ENCODE measurements around the gene RPL5. TPM values are rescaled to one million over a fixed set of nuclear protein-coding genes. Genes with fewer than 3 reads are reported as not detected.
A peak's percentile ranks its signal among the peaks of the same experiment; 100 is the strongest.
"Not testable (repeated sequence)": the region's sequence is repeated elsewhere in the genome, so short reads cannot be mapped to it uniquely, and the experiment has no call there.

RPL5 gene
- 965 and 1,451 TPM in 2 replicates for total RNA-seq

DNA sequence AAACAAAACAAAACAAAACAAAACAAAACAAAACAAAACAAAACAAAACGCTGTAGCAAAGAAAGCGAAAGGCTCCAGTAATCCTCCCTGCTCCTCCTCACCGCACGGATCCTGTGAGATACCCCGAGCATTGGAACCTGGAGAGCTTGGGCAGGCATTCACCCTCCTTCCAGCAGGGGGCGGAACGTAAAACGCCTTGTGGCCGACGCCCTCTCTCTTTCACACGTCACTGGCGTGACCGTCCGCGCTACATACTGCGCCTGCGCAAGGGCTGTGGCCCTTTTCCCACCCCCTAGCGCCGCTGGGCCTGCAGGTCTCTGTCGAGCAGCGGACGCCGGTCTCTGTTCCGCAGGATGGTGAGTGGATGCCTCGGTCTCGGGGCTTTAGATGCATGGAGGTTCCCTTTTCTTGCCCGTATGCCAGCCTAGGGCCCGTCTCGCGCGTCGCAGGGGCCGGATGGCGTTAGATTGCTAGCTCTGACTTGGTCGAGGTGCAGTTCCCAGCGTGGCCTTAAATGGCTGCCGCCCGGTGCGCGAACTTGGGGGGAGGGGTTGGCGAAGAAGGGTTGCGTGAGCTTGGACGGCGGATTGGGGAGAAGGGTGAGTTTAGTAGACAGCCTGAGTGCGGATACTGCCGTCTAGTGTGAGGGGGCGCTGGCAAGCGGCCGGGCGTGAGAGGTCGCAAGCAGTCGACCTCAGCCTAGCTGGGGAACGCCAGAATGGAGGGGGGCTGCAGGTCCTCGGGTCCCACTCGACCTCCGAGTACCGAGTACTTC, at the start of gene RPL5:
Gene RPL5, plus strand, starts transcription at position 279 of the 775 bp plus-strand sequence. Its CDS starts 75 bp downstream, at position 354.
- DNase-seq (ENCODE audit: extremely low read depth, low read depth, low spot score) = peak; percentile 85

DNA sequence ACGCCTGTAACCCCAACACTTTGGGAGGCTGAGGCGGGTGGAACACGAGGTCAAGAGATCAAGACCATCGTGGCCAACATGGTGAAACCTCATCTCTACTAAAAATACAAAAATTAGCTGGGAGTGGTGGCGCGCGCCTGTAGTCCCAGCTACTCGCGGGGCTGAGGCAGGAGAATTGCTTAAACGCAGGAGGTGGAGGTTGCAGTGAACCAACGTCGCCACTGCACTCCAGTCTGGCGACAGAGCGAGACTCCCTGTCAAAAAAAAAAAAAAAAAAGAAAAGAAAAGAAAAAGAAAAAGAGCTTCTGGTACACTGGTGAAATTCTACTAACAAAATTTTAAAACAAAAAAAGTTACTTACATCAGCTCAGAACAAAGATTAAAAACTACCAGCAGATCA, 48.3 kb upstream of the RPL5 start:
- not testable (repeated sequence) for DNase-seq (ENCODE audit: extremely low read depth, low read depth, low spot score)

DNA sequence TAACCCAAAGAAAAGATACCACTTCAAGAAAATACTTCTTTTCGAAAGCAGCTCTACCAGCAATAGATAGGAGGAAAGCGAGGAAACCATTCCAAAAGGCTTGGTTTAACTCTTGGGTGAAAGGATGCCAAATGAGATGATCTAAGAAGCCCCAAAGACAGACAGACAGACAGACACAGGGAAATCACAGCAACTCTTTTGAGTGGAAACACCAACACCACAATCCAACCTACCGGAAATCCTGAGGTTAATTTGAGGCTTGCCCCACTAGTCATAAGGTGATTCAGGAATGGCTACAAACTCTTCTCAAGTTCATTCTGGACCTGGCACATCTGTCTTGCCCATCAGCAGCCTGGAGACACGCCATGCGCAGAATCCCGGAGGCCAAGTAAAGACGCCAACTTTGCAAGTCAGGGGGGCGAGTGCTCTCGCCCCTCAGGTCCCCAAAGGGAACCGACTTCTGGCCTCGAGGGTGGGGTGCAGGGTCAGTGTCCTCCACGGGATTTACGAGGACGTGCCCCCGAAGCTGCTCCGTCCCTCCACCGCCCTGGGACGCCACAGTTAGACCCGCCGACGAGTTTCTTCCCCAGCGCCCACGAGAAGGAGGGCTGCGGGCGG, 47.7 kb upstream of the RPL5 start:
- no peak for DNase-seq (ENCODE audit: extremely low read depth, low read depth, low spot score)

DNA sequence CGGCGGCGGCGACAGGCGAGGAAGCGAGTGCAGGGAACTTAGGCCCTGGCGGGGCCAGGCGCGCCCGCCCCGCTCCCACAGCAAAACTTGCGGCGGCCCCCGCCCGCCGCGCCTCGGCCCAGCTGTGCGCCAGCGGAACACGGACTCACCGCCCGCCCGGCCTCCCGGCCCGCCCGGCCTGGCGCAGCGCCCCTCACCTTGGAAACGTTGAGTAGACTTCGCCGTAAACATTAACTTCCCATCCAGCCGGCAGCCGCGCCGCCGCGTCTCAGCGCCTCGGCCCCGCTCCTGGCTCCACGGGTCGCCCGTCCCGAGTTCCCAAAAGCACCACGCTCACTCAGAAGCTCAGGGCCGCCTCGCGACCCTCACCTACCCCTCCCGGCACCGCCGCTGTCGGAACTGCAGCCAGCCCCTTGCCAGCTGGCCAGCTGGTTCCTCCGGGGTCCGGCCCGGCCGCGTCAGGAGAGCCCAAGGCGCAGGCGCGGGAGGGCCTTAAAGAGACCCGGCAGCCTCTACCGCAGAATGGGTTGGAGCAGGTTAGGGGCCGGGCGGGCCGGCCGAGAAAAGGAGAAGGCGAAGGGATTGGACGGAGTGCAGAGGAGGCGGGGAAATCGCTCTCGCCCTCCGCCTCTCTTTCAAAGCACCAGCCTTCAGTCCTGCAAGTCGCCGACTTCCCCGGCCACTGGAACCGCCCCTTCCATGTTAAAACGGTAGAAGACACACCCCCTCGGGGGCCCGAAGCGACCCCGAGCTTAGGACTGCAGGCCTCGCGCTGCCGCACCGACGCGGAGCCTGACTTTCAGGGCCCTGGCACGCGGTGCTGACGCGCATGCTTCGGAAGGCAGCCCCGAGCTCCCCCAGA, 47.0 kb upstream of the RPL5 start, which contains the start of gene EVI5:
Gene EVI5, minus strand, starts transcription at position 470 of the 862 bp plus-strand sequence. CDS start 48,562 bp downstream, outside the sequence.
- DNase-seq (ENCODE audit: extremely low read depth, low read depth, low spot score) = peak; percentile 76

DNA sequence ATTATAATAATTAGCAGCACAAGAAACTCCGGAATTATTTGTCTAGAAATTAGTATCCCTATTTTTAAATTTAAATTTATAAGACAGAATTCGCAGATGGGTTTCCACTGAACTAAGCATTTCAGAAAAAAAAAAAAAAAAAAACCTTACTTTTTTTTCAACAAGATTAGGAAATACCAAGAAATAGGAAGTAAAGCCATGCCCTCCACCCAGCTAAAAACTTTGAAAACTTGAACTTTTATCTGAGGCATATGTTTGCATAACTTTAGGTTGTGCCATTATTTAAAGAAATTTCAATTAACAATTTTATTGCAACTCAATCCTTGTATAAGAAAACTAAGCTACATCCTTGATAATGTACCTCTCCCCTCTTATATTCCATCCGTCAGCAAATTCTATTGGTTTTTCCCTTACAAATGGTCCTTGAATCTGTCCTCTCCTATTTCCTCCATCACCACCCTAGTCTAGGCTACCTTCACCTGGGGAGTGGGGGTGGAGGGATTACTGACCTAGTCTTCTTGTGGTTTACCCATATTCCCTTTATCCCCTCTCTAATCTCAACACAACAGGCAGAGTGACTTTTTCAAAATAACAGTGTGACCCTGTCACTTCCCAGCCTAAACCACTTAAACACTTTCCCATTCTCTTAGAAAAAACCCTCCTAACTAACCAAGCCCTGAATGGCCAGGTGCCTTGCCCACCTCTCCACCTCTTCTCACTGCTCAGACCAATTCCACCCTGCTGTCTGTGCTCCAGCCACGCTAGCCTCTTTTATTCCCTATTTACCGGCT, 45.5 kb upstream of the RPL5 start:
- no peak for DNase-seq (ENCODE audit: extremely low read depth, low read depth, low spot score)

DNA sequence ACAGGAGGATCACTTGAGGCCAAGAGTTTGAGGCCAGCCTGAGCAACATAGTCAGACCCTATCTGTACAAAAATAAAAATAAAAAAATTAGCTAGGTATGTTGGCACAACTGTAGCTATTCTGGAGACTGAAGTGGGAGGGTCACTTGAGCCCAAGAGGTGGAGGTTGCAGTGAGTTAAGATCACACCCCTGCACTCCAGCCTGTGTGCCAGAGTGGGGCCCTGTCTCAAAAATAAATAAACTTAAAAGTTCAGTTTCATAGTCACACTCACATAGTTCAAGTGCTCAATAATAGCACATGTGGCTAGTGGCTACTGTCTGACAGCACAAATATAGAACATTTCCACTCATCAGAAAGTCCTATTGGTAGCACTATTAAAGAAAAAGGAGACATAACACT, 41.8 kb upstream of the RPL5 start:
- no peak for DNase-seq (ENCODE audit: extremely low read depth, low read depth, low spot score)

DNA sequence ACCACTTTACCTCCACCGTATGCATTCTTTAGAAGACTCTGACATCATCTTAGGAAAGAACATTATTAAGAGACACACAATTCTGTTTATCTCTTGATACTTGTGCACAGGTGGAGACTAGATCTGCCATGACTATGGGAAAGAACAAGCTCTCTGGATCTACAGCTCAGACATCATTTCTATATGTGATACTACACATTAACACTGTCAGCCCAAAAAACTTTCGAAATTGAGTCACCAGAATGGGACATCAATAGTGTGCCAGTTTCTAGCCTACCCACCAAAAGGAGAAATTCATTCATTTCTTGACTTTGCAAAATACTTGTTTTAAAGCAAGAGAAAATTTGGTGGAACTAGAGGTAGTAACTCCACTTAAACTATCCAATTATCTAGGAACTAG, 41.0 kb upstream of the RPL5 start:
- DNase-seq (ENCODE audit: extremely low read depth, low read depth, low spot score) = no peak

DNA sequence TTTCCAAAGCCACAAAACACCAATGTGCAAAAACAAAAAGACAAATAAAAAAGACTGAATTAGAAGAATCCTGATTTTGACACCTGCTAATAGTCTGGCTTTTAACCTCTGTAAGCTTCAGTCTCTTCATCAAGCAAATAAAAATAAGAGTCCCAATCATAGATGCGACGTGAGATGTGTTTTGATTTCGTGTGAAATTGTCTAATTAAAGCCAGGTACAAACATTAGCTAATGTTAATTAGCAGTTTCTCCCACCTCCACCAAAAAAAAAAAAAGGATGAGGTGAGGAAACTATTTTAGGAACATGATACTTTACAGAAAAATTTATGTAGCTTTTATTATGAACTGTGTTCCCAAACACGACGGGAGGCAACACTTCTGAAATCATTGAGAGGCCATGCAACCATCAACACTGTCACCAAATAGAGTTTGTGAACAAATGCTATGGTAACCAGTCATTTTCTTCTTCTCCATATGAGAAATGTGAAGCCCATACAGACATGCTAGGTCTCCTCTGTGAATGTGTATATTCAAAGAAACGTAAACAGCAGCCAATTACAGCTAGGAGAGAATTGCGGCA, 40.3 kb upstream of the RPL5 start:
- no peak for DNase-seq (ENCODE audit: extremely low read depth, low read depth, low spot score)

DNA sequence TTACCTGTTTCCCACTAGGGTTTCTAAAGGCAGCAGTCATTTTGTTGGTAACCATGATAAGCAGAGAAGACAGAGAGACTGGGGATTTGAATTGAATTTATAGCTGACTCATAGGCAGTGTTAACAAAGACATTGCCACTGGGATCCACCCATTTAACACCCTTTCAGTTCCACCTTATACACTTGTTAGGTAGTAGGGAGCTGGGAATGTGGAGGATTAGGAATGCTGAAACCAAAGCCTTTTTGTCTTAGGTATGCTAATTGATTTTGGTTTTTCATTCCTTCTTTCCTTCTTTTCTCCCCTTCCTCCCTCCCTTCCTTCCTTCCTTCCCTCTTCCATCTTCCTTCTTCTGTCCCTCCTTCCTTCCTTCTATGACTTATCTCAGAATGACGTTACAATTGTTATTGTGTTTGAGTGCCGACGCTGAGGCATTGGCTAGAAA, 39.5 kb upstream of the RPL5 start:
- no peak for DNase-seq (ENCODE audit: extremely low read depth, low read depth, low spot score)

DNA sequence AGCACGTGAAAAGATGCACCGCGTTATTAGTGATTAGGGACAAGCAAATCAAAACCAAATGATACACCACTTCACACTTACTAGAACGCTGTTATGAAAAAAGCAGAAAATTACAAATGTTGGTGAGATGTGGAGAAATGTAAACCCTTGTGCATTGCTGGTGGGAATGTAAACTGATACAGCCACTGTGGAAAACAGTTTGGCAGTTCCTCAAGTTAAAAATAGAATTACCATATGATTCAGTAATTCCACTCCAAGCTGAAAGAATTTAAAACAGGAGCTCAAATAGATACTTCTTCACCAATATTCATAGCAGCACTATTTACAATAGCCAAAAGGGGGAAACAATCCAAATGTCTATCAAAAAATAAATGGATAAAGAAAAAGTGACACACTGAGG, 36.7 kb upstream of the RPL5 start:
- no peak for DNase-seq (ENCODE audit: extremely low read depth, low read depth, low spot score)

DNA sequence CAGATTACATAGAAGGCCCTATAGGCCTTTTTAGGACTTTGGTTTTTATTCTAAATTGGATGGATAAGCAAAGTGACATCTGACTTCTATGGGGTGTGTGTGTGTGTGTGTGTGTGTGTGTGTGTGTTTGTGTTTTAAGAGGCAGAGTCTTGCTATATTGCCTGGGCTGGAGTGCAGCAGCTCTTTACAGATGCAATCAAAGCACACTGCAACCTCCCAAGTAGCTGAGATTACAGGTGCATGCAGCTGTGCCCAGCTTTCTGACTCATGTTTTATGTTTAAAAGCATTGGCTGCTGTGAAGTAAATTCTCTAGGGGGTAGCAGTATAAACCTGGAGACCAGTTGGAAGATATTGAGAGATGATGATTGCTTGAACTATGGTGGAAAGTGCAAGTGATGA, 34.5 kb upstream of the RPL5 start:
- DNase-seq (ENCODE audit: extremely low read depth, low read depth, low spot score) = no peak

DNA sequence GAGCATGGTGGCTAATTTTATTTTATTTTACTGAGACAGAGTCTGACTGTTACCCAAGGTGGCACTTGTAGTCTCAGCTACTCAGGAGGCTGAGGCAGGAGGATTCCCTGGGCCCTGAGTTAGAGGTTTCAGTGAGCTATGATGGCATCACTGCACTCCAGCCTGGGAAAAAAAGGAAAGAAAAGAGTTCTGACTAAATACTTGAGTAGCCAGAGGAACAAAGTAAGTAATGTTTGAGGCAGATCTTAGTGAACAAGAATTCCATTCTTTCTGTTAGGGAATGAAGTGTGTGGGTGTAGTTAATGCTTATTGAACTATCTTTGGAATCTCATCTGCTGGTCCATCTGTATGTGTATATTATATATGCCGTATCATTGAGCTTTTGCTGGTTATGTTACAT, 33.9 kb upstream of the RPL5 start:
- no peak for DNase-seq (ENCODE audit: extremely low read depth, low read depth, low spot score)

DNA sequence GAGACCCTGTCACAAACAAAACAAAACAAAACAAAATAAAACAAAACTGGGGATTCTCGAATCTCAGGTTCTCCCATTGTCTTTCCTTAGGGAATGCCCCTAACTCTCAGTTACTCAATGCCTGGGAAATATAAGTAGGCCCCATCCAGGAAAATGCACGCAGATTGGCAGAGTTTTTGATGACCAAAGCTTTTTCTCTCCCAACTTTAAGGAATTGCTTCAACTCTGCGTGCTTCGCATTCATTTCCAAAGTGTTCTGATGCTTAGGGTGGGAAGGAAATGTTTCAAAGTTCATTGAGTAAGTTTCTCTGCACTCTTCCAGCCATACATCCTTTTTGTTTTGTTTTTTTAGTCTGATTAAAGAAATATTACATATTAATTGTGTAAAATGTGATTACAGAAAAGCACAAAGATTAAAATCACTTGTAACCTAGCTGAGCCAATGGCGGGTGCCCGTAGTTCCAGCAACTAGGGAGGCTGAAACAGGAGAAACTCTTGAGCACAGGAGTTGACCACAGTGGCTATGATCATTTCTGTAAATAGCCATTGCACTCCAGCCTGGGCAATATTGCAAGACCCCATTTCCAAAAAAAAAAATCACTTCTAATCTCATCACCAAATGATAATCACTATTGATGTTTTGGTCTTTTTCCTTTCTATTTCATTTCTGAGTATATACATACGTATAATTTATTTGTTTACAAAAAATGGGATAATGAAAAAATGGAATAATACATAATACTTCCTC, 28.5 kb upstream of the RPL5 start:
- DNase-seq (ENCODE audit: extremely low read depth, low read depth, low spot score) = no peak

DNA sequence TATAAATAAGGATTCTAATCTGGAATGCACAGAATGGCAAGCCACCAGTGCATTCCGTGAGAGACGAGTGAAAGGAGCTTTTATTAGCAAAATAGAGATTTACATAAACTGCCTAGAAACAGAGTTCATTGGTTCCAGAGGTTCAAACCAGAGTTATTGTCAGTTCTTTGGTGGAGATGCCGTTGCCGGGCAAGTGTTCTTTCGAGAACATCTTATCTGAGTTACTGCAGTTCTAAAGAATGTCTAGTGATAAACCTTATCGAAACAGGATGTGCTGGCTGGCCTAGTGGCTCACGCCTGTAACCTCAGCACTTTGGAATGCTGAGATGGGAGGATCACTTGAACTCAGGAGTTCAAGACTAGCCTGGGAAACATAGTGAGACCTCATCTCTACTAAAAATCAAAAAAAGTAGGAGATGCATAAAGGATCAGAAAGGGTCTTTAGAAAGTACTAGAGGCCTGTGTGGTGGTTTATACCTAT, 27.1 kb upstream of the RPL5 start:
- peak; percentile 93 for DNase-seq (ENCODE audit: extremely low read depth, low read depth, low spot score)

DNA sequence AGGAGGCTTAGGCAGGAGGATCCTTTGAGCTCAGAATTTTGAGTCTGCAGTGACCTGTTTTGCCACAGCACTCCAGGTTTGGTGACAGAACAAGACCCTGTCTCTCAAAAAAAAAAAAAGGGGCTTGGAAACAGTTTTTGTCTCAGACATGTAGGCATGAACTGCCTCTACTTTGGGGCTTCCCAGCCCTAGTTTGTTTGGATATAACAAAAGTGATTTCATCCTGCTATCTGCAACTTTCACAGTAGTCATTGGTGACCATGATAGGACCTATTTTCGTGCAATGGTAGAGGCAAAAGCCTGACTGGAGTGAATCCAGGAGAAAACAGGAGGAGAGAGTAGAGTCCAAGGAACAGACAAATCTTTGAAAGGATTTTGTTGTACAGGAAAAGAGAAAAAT, 26.6 kb upstream of the RPL5 start:
- DNase-seq (ENCODE audit: extremely low read depth, low read depth, low spot score) = no peak

DNA sequence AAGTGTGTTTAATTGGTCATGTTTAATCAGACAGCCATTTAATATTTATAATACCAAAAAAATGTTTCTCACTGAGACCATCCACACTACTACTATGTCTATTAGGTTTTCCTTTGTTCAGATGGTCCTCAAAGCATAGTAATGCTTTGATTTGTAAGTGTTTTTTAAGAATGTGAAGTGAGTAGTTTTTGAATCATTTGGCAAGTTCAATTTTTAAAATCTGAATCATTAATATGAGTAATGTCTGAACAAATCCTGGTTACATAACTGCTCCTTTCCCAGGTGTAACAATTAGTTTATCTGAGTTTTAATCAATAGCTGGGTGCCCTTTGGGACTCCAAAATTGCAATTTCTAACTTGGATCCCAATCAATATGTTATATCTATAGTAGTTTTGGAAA, 23.5 kb upstream of the RPL5 start:
- no peak for DNase-seq (ENCODE audit: extremely low read depth, low read depth, low spot score)

DNA sequence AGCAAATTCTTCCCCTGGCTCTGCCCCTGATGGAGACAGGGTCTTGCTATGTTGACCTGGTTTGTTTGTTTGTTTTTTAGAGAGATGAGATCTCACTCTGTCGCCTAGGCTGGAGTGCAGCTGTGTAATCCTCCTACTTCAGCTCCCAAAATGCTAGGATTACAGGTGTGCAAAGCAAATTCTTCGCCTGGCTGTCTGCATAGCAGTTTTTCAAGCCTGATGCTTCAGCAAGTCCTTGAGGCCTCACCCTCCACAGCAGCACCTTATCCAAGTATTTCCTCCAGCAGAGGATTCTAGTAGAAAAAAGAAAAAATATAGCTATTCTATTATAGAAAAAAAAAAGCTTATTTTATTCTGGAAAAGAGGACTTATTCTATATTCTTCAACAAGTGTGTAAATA, 15.1 kb upstream of the RPL5 start:
- DNase-seq (ENCODE audit: extremely low read depth, low read depth, low spot score) = no peak

DNA sequence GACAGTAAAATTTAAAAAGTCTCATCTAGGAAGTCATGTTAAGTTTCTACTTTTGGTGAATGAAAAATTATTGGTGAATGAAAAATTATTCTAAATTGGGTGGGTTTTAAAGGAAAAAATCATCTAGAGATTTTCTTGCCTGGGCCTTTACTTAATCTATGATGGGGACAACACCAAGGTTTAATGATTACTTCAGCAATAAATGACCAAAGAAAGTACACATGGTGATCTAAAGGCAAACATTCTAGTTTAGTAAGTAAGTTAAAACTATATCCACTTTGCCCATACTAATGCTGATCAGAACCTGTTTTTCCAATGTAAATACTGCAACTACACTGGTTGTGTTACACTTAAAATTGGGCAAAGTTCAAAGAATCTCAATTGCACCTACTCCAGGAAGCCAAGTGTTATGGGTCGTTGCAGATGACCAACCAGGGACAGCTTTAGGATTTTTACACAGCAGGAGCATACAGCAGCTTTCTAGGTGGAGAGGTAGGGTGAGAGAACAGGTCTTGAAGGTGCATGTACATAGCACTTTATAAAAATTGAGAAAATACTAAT, 14.6 kb upstream of the RPL5 start:
- no peak for DNase-seq (ENCODE audit: extremely low read depth, low read depth, low spot score)
